A549 treated with AZD2906 at 1 μM for 4 hours (cell line): ENCODE results near the gene ARMCX2. TPM values are rescaled to one million over a fixed set of nuclear protein-coding genes. Genes with fewer than 3 reads are reported as not detected.

ENCODE experiments used
- total RNA-seq: library from RNA; stranded (reverse); fragments of 200-300 nt; extraction: Qiagen RNA extraction; gene quantifications from 5 replicates; pipeline ENCODE4 v1.2.3, GENCODE V29; 2022

Gene ARMCX2
- 0.06 to 0.08 TPM (median 0.08 TPM) in 3 of 5 replicates, not detected in the others for total RNA-seq

GRCh38 chrX:101659601-101660063 is at the start of gene ARMCX2:
TSS of gene ARMCX2 (minus strand) at chrX:101659850. CDS start at chrX:101657588, 2,262 bp downstream.

GRCh38 chrX:101617211-101618191 is 42.1 kb downstream of the ARMCX2 start, which contains the start of gene ARMCX6:
TSS of gene ARMCX6 (minus strand) at chrX:101618000. CDS start at chrX:101616620, 1,380 bp downstream.

Other genes with a start within 250 kb of the ARMCX2 start
- gene ARMCX4, start 174.4 kb downstream of the ARMCX2 start, total RNA-seq: 0.36 to 0.74 TPM (median 0.71 TPM) in 5 replicates
- gene ARMCX1, start 109.3 kb downstream of the ARMCX2 start, total RNA-seq: 0.26 to 0.57 TPM (median 0.43 TPM) in 5 replicates
- 45.1 to 50.0 TPM (median 47.7 TPM) in 5 replicates for gene ARMCX6, start 41.9 kb downstream of the ARMCX2 start, total RNA-seq
- 17.9 to 25.8 TPM (median 21.0 TPM) in 5 replicates for gene ARMCX3, start 36.7 kb downstream of the ARMCX2 start, total RNA-seq